Bronchial epithelial cell (primary cell): ENCODE measurements around the gene GPX6. TPM values are rescaled to one million over a fixed set of nuclear protein-coding genes. Genes with fewer than 3 reads are reported as not detected.

Experiments
- DNase-seq: peaks from one replicate; pipeline ENCODE4 v3.0.0-alpha.2; 2010; ENCODE audit warnings: low read depth
- FAIRE-seq: peaks from 2 replicates; lab custom pipeline; 2011; peaks lifted over from hg19 to GRCh38; lab: Jason Lieb, UNC
- H3K27me3 ChIP-seq: 2 replicates; pipeline ENCODE4 v1.5.1; 2011; ENCODE audit warnings: low read length; ENCODE audit not compliant: control insufficient read depth, insufficient read depth
- H3K36me3 ChIP-seq: 2 replicates; pipeline ENCODE4 v1.5.1; 2011; ENCODE audit warnings: low read length; ENCODE audit not compliant: control insufficient read depth, insufficient read depth
- H3K4me3 ChIP-seq: 2 replicates; pipeline ENCODE4 v1.5.1; 2011; ENCODE audit warnings: mild to moderate bottlenecking, low read depth, low read length, control low read depth
- CTCF ChIP-seq: IDR thresholded peaks from 2 replicates; pipeline ENCODE4 v1.5.1; 2011; ENCODE audit warnings: mild to moderate bottlenecking, moderate library complexity, low read length, control low read depth, inconsistent platforms; ENCODE audit not compliant: insufficient read depth, severe bottlenecking
- total RNA-seq: library from RNA; depleted of rRNA; stranded (reverse); fragments of >200 nt; gene quantifications from 2 replicates; pipeline ENCODE4 v1.2.1, GENCODE V29; 2014

The GPX6 gene
- total RNA-seq, 1 donor from 2014 or later, result not detected

- Histone ChIP-seq H3K36me3 (no peaks in the 10 kb centered on the region), H3K27me3 (peaks cover 5% of the 10 kb centered on the region), H3K4me3 (no peak overlapping the region)
- no peak for TF ChIP-seq CTCF
- FAIRE-seq (no peak), DNase-seq (no peak)
Measured at GRCh38 chr6:28534306-28534705, 18.7 kb upstream of the GPX6 start.

GRCh38 chr6:28531479-28532128 lies 16.0 kb upstream of the GPX6 start:
- DNase-seq (no peak), FAIRE-seq (no peak)
- Histone ChIP-seq H3K4me3 (no peak overlapping the region), H3K27me3 (peaks cover 5% of the 10 kb centered on the region), H3K36me3 (no peaks in the 10 kb centered on the region)
- no peak for TF ChIP-seq CTCF

- peaks cover 5% of the 10 kb centered on the region for H3K27me3 ChIP-seq
Measured at GRCh38 chr6:28530777-28531176, 15.2 kb upstream of the GPX6 start.

GRCh38 chr6:28525496-28526039 lies 10.0 kb upstream of the GPX6 start, which contains the start of gene GPX5:
GPX5 (plus strand) TSS chr6:28525881; CDS start chr6:28526014, 133 bp downstream.
- DNase-seq (no peak), FAIRE-seq (no peak)
- TF ChIP-seq CTCF, result no peak
- Histone ChIP-seq H3K27me3 (no peaks in the 10 kb centered on the region), H3K36me3 (no peaks in the 10 kb centered on the region), H3K4me3 (no peak within 1 kb of the TSS)

More at GRCh38 chr6:28530777-28531176, 15.2 kb upstream of the GPX6 start:
- H3K36me3 ChIP-seq, result no peaks in the 10 kb centered on the region
- no peak for TF ChIP-seq CTCF
- FAIRE-seq (no peak), DNase-seq (no peak)
- H3K4me3 ChIP-seq, result no peak overlapping the region

GRCh38 chr6:28523241-28523622 lies 7.6 kb upstream of the GPX6 start:
- no peak for TF ChIP-seq CTCF
- Histone ChIP-seq H3K27me3 (no peaks in the 10 kb centered on the region), H3K4me3 (no peak overlapping the region), H3K36me3 (no peaks in the 10 kb centered on the region)
- DNase-seq (no peak), FAIRE-seq (no peak)
